ENCODE data around the gene ALDH4A1.
A peak's percentile ranks its signal among the peaks of the same experiment; 100 is the strongest.

The ALDH4A1 gene

DNA sequence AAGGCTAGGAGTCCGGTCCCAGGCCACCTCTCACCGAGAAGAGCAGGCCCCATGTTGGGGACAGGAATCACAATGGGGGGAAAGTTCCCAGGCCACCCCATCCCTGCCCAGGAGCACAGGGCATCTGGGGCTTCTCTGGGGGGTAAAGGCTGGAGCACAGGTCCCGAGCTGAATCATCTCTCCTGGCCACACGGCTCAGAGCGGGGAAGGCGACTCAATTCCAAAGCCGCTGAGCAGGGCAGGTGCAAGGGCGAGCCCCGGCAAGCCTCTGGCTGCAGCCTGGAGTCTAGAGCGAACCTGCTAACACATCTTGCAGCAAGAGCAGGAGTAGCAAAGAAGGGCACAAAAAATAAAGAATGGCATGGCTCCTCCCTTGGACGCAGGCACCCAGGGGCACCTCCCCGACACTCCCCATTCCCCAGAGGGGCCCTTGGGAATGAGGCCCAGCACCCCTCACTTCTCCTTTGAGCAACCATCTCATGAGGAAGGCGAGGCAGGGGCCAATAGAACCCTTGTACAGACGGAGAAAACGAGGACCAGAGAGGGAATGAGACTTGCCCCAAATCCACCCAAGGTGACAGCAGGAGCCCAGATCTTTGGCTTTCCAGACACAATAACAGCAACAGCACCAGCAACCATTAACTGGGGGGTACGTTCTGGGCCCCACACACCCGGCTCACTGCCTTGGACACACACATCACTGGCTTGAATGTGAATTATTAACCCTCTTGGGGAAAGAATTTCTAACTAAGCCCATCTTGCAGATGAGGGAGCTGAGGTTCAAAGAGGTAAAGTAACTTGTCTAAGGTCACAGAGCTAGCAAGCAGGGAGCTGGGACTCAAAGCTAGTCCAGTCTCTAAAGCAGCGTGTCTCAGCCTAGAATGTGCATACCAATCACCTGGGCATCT lies 20.7 kb upstream of the ALDH4A1 start:
- no peak for DNase-seq

DNA sequence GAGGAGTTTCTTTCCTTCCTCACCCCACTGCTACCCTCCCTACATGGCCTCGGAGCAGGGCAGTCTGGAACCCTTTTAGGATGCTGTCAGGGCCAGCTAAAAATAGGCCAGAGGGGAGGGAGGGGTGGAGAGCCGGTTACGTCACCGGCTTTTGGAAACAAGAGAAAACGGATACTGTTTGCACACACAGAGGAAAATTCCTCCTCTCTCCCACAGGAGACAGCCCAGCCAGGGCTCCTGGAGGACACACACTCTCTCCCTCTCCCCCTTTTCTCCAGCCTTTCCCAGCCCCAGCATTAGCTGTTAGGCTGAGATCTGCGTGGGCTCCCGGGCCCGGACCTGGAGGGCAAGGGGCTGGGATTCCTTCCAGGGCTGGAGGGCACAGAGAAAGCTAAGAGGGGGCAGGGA lies 20.0 kb upstream of the ALDH4A1 start:
- DNase-seq, result peak in 45 of 56 donors; percentile 12 to 86 (median 53)

DNA sequence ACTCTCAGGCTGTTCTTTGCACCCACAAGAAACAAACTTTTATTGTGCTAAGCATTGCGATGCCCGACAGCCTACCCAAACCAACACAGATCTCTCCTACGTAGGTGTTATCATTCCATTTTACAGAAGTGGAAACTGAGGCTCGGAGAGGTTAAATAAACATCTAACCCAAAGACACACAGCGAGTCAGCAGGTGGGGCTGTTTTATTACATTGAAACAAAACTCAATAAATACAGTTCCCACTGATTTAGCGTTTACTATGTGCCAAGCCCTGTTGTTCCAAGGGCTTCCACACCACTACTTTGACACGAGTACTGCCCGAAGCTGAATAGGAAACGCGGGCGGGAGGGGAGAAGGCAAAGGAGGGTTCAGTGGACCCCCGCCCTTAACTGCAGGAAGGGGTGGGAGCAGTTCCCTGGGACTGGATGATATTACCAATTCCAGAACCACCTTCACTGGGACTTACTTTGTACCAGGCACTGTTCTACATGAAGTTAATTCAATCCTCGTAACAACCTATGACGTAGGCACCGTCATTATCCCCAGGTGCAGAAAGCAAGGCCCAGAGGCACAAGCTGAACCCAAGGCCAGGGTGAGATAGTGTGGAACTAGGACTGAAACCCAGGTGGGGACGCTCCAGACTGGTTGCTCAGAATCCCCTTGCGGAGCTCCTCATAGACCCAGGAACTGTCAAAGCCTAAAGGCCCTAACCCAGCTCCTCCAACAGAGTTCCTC lies 19.3 kb upstream of the ALDH4A1 start:
- DNase-seq, result peak in 1 of 56 donors; percentile 45

DNA sequence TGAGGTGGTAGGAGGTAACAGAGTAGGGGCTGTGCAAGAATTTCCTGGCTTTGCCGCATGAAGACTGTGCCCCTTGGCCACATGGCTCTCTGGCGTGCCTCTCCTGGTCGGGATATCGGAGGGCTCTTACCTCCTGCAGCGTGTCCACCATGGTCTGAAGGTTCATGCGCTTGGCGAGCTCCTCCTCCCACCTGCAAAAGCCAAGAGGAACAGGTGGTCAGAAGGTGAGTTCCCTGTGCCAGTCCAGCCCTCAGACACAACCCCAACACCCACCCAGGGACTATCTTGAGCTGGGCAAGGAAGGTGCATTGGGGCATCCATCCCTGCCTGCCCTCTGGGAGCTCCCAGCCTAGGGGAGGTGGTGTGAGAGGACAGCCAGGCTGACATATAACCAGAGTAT lies 18.6 kb upstream of the ALDH4A1 start:
- DNase-seq, result no peak

DNA sequence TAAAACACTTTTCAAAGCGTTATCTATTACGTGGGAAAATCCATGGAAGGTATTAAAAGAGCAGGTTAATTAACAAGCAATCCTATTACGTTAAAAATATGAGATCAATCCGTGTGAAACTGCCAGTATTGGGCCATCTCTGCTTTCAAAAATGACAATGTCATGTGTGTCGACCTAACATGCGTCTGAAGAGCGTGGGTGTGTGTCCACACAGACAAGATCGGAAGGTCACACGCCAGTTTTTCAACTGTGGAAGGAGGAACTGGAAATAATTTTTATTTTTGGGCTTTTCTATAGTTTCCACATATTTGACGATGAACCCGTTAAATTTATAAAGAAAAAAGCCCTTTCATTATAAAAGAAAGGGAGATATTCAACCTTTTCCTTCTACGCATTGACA lies 17.6 kb upstream of the ALDH4A1 start:
- DNase-seq, result no peak

DNA sequence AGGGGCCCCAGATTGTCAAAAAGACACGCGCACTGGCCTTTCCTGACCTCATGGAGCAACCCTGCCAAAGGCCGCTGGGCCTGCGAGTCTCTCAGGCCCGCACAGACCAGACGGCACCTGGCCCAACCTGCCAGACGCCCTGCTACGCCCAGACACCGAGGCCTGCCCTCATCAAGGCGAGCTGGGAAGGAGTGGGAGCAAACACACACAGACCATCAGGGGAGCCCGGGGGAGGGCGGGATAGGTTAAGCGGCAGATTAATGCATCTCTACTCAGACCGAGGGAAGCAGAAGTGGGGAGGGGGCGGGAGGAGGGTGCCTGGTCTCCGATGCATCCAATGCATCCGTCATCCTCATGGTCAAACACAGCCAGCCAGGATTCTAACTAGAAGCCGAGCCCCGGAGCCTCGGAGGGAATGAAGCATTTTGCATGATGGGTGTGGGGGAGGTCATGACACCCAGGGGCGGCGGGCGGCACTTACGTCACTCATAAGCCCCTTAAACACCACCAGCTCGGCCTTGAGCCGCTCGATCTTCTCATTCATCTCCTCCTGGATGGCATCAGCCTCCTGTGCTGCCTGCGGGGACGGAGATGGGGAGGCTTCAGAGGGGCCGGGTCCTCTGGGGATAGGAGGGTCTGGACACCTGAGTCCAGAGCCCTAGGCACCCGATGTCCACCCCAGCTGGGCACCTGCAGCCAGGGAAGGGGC lies 17.0 kb upstream of the ALDH4A1 start:
- DNase-seq, result no peak

DNA sequence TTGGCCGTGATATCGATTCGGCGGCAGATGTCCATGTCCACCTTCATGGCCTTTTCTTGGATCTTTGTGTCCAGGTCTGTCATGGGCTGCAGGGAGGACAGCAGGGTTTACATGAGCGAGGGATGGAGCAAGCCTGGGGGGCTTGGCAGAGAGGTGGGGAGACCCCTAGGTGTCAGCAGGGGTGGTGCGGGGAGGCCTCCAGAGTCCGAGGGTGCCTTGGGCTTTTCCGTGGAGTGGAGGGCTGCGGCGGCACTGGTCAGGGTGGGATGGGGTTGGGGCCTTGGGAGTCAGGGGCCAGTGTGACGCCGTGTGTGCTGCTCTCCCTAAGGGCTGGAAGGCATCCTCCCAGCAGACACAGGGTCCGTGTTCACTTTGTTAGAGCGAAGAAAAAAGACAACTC lies 16.1 kb upstream of the ALDH4A1 start:
- DNase-seq, result no peak

DNA sequence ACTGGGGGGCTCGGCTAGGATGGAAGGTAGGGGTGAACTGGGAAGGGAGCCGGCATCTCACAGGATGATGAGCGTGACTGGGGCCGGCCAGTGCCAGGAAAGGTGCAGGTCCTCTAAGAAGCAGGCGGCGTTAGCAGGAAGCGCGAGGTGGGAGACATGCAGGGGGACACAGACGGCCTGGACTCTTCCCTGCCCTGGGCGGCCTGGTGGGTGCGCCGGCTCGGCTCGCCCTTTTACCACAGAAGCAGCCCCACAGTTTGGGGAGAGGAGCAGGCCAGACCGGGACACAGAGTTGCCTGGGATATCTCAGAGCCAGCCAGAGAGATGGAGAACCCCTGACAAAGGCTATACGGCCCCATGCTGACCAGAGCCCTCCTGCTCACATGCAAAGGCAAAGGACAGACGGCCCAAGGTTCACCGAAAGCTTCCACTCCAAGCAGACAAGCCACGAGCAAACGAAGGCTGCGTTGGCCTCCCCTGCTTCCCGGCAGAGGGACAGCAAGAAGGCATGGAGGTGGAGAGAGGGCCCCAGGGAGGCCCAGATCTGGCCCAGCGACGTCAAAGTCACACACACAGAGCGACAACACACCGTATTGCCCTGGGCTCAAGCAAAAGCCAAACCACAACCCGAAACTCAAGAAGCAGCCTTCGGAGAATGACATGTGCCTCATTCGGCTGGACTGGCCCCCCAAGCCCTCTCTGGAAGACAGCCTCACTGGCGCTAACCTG lies 14.9 kb upstream of the ALDH4A1 start:
- DNase-seq, result no peak

DNA sequence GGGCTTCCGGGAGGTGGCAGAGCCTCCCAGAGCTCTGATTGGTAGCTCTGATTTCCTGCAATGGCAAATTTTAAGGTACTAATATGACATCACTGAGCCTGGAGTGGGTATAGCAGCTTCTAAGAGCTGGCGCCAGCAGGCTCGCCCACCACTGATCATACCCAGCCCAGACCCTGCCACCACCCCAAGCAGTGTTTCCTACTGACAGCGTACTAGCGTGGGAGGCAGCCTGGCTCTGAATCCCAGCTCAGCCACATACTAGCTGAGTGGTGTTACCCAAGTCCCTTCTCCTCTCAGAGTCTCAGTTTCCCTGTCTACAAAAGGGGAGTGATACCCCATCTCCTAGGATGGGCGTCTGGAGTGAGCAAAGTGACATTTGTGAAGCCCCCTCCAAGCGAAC lies 13.0 kb upstream of the ALDH4A1 start:
- no peak for DNase-seq

DNA sequence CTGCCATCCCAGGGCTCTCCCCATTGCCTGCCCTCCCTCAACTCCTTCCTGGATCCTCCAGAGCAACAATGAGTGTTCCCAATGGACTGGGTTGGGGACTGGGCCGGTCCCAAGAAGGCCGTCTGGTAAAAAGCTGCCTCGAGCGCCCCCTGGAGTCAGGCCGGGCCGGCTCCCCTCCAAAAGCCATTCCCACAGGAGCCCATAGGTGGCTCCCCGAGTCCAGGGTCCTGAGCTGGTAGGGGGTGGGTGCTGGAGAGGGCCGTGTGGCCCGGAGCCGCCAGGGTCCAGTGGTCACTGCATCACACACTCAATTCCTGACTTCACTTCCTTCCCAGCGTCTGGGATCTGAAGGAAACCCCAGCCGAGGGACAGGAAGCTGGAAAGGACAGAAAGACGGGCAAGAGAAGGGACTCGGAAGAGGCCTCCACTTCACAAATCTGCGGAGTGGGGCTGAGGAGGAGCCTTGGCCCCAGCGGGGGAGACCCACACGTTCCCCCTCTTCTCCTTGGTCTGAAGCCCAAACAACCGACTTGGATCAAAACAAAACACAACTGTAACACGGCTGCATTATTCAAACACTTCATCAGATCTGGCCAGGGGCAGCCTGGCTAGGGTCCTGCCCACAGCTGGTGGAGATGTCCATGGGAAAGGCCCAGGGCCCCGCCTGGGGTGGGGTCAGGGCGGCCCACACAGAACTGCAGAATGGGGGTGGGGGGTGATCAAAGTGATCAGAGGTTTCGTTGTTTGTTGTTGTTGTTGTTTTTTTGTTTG lies 10.9 kb upstream of the ALDH4A1 start:
- peak in 53 of 56 donors; percentile 14 to 89 (median 71) for DNase-seq

DNA sequence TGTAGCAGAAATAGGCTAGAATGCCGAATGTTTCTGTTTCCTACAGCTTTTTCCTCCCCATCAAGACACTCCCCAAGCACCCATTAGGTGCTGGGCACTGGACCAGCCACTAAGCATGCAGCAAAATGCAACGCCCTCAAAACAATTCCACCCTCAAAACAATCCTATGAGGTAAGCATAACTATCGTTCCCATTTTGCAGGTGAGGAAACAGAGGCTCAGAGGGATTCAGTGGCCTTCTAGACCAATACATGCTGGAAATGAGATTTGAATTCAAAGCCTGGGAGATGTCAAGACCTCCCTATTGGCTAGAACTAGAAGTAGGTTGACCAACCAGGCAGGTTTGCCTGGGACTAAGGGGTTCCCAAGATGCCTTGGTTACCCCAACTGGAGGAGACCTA lies 10.2 kb upstream of the ALDH4A1 start:
- no peak for DNase-seq

DNA sequence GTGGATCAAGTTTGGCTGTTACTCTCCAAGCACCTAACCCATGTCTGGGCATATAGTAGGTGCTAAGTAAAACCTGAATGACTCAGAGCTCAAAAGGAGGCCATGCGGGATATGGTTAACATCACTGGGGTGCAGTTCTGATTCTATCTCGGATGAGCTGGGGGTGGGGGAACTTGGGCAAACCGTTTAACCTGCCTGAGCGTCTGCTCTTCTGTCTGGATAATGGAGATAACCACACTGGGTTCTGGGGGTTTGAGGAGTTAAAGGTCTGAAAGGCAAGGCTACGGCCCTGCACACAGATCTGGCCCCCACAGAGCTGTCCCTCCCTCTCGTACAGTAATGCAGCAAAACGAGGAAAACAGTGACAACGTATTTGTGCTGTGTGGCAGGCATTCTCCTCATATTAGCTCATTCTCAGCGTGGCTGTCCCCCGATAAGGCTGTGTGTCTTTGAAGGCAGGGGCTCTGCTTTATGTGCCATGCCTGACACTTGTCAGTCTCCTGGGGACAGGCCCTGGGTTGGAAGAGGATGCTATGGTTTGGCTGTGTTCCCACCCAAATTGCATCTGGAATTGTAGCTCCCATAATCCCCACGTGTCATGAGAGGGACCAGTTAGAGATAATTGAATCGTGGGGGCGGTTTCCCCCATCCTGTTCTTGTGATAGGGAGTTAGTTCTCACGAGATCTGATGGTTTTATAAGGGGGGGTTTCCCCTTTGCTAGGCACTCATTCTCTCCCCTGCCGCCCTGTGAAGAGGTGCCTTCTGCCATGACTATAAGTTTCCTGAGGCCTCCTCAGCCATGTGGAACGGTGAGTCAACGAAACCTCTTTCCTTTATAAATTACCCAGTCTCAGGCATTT lies 6.8 kb upstream of the ALDH4A1 start:
- DNase-seq, result no peak

DNA sequence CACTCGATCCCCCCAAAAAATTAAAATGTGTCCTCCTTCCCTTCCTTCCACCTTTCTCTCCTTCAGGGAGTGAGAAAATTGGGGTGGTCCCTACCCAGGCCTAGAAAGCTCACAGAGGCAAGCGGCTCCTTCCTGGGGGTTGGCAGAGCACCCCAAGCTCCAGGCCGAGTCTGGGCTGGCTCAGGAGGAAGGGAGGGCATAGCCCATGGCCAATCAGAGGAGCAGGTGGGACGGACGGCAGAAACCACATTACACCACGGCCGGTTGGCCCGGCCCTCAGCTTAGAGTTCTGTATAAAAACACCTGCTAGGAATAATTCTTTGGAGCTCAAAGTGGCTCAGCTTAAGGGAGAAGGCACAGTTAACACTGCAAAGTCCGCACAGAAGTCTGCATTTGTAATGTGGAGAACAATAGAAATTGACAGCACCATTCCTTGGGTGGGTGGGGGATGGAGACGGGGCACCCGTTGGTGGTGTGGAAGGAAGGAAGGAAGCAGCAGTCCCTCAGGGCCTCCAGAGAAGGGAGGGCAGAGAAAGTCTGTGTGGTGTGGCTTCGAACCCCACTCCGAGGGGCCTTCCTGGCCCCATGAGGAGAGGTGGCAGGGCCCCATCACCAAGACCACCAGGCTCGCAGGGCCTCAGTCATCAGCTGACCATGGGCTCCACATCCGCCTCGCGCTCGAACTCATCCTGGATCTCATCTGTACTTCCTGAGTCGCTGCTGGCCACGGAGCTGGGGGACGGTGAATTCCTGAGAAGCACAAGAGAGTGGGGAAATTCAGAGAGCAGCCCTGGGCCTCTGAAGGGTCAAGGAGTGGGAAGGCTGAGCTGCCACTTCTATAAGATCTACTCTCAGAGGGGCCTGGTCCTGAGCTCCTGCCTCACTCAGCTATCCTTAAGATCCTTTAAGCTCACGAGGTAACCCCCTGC lies 5.8 kb upstream of the ALDH4A1 start:
- peak in 11 of 56 donors; percentile 10 to 33 (median 20) for DNase-seq

DNA sequence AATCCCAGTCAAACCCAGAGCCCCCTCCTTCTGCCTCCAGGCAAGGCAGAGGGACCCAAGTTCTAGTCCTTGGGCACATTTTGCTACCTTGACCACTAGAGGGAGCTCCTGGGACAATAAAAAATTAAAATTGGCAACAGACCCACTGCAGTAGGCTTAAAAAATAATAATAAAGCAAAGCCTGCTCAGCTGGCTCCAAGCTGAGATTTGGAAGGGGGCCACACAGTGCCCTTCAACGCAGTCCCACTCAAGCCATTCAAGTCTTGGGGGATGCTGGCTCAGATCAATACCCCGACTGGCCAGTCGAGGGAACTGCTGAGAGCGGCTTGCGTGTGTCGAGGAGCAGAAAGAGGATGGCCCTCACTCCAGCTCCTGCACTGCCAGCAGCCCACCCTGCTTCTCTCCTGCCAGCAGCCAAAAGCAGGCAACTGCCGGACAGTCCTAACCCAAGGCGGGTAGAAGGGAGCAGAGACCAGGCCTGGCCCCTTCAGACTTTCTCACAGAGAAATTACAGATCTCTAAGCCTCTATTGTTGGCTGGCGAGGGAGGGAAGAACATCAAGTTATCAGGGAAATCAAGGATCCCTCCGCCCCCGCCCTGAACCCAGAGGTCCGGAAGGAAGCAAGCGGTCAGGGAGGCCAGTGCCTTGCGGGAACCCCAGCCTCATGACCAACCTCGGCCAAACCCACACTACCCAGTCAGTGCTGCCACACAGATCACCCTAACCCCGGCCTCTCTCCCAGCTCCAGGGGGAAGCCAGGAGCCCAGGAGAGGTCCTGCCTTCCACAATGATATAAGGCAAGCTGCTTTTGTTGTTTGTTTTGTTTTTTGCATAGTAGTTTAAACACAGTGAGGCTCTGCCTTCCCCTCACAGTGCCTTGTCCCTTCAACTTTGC lies 4.9 kb upstream of the ALDH4A1 start:
- DNase-seq, result peak in 53 of 56 donors; percentile 13 to 82 (median 58)

DNA sequence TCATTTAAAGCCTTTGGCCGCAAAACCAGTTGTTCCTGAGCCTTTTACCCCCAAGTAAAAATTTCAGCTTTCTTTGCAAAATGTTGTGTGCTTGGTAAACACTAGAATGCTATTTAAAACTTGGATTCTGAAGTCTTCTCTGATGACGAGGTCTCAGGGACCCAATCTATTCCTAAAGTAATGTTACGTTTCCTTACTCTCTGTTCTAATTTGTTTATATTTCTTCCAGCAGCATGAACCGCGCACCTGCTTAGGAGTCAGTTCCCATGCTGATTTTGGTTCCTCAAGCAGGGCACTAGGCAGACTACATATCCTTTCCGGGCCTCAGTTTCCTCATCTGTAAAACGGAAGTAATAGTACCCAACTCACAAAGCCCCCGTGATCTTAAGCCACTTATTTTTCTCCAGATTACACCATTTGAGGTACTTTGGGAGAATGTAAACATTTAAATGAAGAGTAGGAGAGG lies 969 bp upstream of the ALDH4A1 start:
- DNase-seq, result no peak

DNA sequence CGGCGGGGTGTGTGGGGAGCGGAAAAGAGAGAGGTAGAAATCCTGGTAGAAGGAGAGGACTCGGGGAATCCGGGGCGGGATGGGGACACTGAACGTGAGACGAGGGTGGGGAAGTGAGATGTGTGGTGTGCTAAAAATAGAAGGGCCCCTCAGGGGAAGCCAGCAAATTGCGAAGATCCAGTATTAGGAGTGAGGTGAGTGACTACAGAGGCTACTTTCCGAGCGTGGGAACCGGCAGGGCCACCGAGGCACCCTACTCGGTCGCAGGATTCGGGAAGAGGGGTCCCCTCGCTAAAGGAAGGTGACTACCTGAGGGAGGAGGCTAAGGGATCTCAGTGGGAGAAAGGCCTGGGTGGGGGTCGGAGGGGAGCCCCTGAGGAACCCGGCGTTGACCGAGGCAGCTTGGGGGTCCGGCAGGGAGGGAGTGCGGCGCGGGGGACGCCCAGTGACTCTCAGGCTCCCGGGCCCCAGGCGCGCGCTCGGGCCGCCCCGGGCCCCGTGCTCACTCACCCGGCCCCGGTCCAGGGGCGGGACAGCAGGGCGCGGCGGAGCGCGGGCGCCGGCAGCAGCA lies 318 bp downstream of the ALDH4A1 start:
- DNase-seq, result peak in 5 of 56 donors; percentile 31 to 66 (median 58)

All from nucleus accumbens (tissue), 56 donors.